Fibroblast of lung (primary cell): ENCODE data around the gene RANBP3.

ENCODE experiments used
- EZH2 ChIP-seq: IDR thresholded peaks from 2 replicates; pipeline ENCODE4 v1.5.1; 2012; ENCODE audit warnings: low read length, control low read depth, mild to moderate bottlenecking; ENCODE audit errors: missing control alignments
- TF ChIP-seq, protein P1 (sequence below), 2 donors: IDR thresholded peaks in 1 of 2; conservative IDR thresholded peaks in 1 of 2; 1 replicate in 1 of 2; 2 replicates in 1 of 2; pipeline ENCODE4 v1.5.1; 2011 to 2012; ENCODE audit warnings: low read length in 2 of 2, control low read depth in 1 of 2, inconsistent platforms in 1 of 2, low read depth in 1 of 2, mild to moderate bottlenecking in 1 of 2

DNA sequence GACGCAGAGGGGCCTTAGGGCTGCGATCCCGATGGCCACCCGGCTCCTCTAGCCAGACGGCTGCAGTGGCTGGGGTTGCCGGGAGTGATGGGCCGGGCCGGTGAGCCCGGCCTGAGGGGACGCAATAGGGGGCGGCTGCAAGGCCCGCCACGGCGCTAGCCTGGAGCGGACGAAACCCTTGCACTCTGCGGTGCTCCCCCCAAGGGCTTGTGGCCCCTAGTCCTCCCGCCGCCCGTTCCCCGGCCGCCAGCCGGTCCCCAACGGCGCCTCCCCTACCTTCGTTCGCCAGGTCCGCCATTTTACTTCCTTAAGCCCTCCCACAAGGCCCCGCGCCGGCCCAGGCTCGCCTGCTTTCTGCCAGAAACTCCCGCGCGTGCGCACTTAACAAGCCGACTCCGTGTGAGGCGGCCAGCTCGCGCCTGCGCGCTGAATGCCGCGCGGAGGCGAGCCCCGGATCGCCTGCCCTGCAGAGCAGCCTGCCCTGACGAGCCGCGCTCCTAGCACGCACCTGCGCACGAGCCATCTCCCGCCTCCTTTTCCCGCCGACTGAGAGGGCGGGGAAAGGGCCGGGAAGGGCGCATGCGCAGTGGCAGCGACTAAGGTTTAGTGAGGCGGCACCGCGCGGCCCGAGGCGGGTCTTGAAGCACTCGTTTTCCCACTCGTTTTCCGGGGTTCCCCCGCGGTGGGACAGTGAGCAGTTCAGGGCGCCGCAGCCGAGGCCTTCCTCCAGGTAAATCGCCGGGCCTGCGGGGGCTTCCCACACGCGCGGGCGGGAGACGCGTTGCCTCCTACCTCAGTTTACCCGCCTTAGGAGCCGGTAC lies at the start of gene RANBP3:
- TF ChIP-seq, protein P1, sequence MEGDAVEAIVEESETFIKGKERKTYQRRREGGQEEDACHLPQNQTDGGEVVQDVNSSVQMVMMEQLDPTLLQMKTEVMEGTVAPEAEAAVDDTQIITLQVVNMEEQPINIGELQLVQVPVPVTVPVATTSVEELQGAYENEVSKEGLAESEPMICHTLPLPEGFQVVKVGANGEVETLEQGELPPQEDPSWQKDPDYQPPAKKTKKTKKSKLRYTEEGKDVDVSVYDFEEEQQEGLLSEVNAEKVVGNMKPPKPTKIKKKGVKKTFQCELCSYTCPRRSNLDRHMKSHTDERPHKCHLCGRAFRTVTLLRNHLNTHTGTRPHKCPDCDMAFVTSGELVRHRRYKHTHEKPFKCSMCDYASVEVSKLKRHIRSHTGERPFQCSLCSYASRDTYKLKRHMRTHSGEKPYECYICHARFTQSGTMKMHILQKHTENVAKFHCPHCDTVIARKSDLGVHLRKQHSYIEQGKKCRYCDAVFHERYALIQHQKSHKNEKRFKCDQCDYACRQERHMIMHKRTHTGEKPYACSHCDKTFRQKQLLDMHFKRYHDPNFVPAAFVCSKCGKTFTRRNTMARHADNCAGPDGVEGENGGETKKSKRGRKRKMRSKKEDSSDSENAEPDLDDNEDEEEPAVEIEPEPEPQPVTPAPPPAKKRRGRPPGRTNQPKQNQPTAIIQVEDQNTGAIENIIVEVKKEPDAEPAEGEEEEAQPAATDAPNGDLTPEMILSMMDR (conservative IDR thresholded peaks at IDR 0.05 in 1 of 2, IDR thresholded peaks at IDR 0.05 in 1 of 2; ENCODE audit: low read depth in 1 of 2, low read length in 2 of 2), result no peak
- no peak for TF ChIP-seq EZH2
